Neuron (in vitro differentiated cells): ENCODE measurements around the gene UBQLN4.

Experiments used
- H2AFZ ChIP-seq: one replicate; pipeline ENCODE4 v1.6.1; 2013; ENCODE audit warnings: low read depth, mild to moderate bottlenecking, inconsistent platforms, low read length, moderate library complexity
- H3K27me3 ChIP-seq: one replicate; pipeline ENCODE4 v1.6.1; 2013; ENCODE audit warnings: low read length; ENCODE audit not compliant: insufficient read depth
- H3K36me3 ChIP-seq: one replicate; pipeline ENCODE4 v1.6.1; 2013; ENCODE audit warnings: low read length; ENCODE audit not compliant: insufficient read depth
- H3K4me1 ChIP-seq: one replicate; pipeline ENCODE4 v1.6.1; 2013; ENCODE audit warnings: low read length; ENCODE audit not compliant: insufficient read depth
- H3K4me3 ChIP-seq: 2 replicates; pipeline ENCODE4 v1.5.1; 2013; ENCODE audit warnings: mild to moderate bottlenecking, low read length, moderate library complexity
- H3K9me3 ChIP-seq: one replicate; pipeline ENCODE4 v1.6.1; 2013; ENCODE audit warnings: low read length

UBQLN4 gene

DNA sequence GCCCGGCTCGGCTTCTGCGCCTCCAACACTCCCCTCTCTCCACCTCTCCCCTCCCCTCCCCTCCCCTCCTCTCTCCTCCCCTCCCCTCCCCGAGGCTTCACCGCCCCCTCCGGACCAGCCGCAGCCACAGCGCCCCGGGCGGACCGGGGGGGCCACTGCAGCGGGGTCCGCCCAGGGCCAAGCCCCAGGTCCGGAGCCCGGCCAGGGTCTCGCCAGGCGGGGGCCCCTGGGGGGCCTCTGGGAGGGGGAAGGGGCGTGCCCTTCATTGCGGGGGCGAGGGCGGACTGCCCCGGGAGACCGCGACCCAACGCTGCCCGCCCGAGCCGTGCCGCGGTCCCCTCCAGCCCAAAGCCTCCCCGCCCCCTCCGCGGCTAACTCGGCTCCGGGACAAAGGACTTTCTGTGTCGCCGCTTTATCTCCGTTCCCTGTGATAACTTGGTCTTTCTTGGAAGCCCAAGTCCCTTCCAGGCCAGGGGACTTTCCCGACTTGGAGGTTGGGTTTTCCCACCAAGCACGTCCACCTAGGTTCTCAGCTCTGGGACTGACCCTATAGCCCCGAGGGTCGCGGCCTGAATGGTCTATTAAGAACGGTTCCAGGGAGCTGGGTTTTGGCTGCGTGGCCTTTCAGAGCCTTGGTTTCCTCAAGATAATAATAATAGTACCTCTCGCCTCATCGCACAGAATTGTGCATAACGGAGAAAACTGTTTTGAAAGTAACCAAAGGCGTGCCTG, at the start of gene UBQLN4:
TSS of gene UBQLN4 (minus strand) at position 31 of the 732 bp plus-strand sequence. CDS start 97 bp downstream, outside the sequence.
- H3K36me3 ChIP-seq: peaks cover 28% of the 10 kb centered on the region
- no peaks in the 10 kb centered on the region for H3K27me3 ChIP-seq
- H3K4me3 ChIP-seq: peak within 1 kb of the TSS; percentile 78
- H2AFZ ChIP-seq: peak within 1 kb of the TSS; percentile 78
- H3K4me1 ChIP-seq: peaks cover 10% of the 10 kb centered on the region
- no peaks in the 10 kb centered on the region for H3K9me3 ChIP-seq

DNA sequence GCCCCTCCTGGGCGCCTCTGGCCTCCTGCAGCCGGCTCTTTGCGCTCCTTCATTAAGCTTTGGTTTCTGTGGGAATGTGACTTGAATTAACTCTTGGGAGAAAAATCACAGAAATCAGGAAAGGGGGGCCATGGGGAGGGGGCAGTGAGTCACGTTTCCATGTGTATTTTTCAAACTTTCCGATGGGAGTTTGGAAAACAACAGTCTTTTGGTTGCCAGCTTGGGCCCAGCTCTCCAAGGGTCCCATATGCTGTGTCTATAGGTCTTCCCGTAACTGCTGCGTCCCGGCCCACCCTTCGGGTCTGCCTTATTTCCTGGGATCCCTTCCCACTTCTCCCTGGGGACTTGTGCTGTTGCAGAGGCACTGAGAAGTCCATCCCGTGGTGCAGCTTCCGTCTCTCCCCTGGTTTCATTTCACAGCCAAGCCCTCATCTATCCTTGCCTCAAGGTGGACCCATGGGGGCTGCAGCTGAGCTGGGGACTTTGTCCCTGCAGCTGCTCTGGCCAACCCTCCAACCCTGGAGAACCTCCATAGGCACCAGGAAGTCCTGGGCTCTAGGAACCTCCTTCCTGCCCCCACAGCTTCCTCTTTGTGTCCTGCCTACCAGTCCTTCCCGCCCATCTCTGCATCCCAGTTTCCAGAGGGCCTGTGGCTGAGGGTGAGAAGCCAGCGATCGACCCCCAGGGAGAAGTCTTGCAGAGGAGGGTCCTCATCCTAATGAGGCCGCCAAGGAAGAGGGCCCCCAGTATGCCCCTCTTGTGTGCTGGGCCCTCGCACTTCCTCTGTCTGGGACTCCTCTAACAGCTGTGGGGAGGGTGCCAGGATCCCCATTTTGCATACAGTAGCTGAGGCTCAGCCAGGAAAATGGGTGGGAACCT, 49.3 kb upstream of the UBQLN4 start:
- no peak overlapping the region for H2AFZ ChIP-seq
- no peak overlapping the region for H3K4me3 ChIP-seq
- peaks cover 24% of the 10 kb centered on the region for H3K36me3 ChIP-seq
- H3K4me1 ChIP-seq: peaks cover 43% of the 10 kb centered on the region
- no peaks in the 10 kb centered on the region for H3K27me3 ChIP-seq
- H3K9me3 ChIP-seq: no peaks in the 10 kb centered on the region

DNA sequence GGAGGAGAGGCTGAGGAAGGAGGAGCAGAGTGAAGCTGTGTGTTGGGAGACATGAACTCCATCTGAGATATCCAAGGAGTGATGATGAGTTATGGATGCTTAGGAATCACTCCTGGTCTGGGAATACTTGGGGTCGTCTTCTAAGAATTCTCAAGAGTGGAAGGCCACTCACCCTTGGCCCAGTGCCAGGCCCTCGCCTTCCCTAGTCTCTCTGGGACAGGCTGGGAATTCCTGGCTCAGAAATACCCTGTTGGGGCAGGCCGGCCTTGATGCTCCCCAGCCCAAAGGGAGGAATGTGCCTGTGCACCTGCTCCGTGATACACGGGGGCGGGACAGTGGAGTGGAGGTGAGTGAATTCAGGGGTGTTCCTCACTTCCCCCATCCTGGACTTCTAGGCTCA, 48.3 kb upstream of the UBQLN4 start:
- peaks cover 34% of the 10 kb centered on the region for H3K36me3 ChIP-seq
- H2AFZ ChIP-seq: no peak overlapping the region
- H3K27me3 ChIP-seq: no peaks in the 10 kb centered on the region
- H3K4me1 ChIP-seq: peaks cover 42% of the 10 kb centered on the region
- no peak overlapping the region for H3K4me3 ChIP-seq
- no peaks in the 10 kb centered on the region for H3K9me3 ChIP-seq

DNA sequence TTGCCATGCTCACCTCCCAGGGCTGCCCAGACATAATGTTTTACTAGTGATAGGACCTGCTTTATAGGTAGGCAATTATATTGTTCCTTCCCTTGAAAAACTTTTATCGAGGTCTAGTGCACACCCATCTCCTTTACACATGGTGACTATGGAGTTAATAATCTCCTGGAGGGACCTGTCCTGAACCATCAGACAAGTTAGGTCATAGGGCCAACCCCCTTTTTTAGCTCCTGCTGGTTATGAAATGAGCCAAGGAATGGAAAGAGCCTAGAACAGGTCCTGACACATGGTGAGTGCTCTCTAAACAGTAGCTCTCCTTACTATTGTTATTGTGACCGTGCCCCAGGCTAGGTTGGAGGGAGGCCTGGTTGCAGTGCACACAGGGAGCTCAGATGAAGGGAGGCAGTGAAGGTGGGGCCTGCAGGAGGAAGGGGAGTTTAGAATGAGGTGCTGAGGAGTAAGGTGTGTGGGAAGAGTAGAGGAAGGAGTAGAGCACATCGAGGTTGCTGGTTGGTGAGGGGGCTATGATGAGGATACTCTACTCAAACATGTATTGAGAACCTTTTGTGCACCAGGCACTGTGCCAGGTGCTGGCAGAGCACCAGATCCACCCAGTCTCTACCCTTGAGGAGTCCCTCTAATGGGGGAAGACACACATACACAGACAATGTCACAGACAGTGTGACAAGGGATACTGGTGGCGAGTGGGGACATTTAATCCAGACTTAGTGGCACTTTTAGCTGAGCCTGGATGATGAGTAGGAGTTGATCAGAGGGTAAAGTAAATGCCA, 46.8 kb upstream of the UBQLN4 start:
- H3K9me3 ChIP-seq: no peaks in the 10 kb centered on the region
- H3K27me3 ChIP-seq: no peaks in the 10 kb centered on the region
- H3K36me3 ChIP-seq: peaks cover 44% of the 10 kb centered on the region
- H3K4me3 ChIP-seq: no peak overlapping the region
- peaks cover 45% of the 10 kb centered on the region for H3K4me1 ChIP-seq
- H2AFZ ChIP-seq: no peak overlapping the region

DNA sequence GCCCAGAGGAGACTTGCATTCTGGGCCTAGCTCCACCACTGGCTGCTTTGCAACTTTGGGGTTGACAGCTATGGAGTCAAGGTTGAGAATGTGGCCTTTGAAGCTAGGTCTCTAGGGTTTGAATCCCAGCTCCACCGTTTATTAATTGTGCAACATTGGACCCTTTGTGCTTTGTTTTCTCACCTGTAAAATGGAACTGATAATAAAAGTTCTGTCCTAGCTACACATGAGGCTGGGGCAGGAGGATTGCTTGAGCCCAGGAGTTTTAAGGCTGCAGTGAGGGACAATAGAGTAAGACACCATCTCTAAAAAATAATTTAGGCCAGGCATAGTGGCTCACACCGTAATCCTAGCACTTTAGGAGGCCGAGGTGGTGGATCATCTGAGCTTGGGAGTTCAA, 45.7 kb upstream of the UBQLN4 start:
- H3K4me3 ChIP-seq: no peak overlapping the region
- H3K27me3 ChIP-seq: no peaks in the 10 kb centered on the region
- peaks cover 34% of the 10 kb centered on the region for H3K4me1 ChIP-seq
- H2AFZ ChIP-seq: no peak overlapping the region
- H3K9me3 ChIP-seq: no peaks in the 10 kb centered on the region
- H3K36me3 ChIP-seq: peaks cover 48% of the 10 kb centered on the region

DNA sequence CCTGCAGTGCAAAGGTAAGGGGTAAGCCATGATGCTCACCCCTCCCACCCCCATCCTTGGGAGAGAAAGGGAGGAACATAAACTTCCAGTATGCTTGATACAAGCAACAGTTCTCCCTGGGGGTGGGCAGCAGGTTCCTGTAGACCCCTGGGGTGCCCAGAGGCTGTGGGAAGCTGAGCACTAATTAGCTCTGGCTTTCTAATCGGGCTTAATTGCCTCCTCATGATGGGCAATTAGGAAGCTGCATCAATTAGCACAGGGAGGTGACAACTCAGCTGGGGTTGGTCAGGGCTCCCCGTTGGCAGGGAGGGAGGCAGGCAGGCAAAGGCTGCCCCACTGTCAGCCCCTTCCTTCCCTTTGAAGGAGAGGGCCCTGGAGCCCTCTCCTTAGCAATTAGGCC, 45.2 kb upstream of the UBQLN4 start:
- H3K4me1 ChIP-seq: peaks cover 29% of the 10 kb centered on the region
- H2AFZ ChIP-seq: no peak overlapping the region
- no peak overlapping the region for H3K4me3 ChIP-seq
- no peaks in the 10 kb centered on the region for H3K9me3 ChIP-seq
- peaks cover 52% of the 10 kb centered on the region for H3K36me3 ChIP-seq
- no peaks in the 10 kb centered on the region for H3K27me3 ChIP-seq

DNA sequence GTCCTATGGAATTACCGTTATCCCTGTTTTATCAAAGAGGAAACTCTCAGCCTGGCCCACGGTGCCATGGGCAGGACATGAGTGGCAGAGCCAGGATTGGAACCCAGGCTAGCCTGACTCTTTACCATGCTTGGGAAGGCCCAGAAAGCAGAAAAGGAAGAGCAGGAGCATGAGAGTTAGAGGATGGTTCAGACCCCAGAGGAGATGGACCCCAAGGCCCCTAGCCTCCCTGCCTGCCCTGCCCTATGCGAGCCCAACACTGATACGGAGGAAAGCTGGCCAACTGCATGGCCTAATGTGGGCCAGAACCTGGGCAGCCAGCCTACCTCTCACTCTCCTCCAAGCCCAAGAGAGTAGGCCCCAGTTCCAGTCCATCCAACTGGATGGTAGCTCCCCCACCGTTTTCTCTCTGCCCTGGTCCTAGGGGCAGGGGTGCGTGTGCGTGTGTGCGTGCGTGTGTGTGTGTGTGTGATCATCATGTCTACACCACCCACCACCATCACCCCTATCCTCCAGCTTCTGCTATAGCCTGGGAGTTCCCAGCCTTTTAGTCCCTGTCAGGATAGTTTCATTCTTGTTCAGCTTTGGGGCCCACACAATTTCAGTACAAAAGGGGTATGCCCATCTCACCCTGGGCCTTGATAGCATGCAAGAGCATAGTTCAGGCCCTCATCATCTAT, 44.0 kb upstream of the UBQLN4 start:
- peaks cover 59% of the 10 kb centered on the region for H3K36me3 ChIP-seq
- peaks cover 18% of the 10 kb centered on the region for H3K4me1 ChIP-seq
- H3K4me3 ChIP-seq: no peak overlapping the region
- H3K27me3 ChIP-seq: no peaks in the 10 kb centered on the region
- no peak overlapping the region for H2AFZ ChIP-seq
- no peaks in the 10 kb centered on the region for H3K9me3 ChIP-seq

DNA sequence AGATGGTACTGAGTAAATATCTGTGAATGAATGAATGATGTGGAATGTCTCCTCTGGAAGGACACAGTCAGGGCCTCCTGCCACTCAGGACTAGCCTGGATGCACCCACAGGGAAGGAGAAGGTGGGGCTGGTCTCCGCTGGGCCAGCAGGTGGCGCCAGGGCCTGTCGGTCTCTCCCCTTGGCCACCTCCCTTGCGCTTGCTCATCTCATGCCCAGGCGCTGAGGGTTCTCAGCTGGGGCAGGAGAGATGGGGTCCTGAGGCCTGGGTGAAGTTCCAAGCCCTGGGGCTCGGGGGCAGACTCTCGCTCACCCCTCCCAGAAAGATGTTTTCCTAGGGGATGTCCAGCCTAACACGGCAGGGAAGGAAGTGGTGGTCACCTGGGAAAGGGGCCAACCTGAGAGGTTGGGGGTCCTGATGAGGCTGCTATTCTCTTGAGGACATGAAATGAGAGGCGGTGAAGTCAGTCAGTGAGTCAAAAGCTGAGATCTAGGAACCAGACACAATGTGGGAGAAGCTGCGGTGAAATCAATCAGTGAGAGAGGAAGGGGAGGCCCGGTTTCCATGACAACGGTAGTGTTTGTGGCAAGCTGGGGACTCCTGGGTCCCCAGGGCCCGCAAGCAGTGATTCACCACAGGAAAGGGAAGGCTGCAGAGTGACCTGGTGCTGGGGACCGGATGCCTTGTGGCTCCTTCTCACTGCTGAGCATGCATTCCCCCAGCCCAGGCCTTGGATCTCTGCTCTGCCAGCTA, 43.2 kb upstream of the UBQLN4 start:
- Histone ChIP-seq H3K4me1 (peaks cover 15% of the 10 kb centered on the region), H3K9me3 (no peaks in the 10 kb centered on the region), H3K27me3 (no peaks in the 10 kb centered on the region), H2AFZ (no peak overlapping the region), H3K36me3 (peaks cover 63% of the 10 kb centered on the region), H3K4me3 (no peak overlapping the region)

DNA sequence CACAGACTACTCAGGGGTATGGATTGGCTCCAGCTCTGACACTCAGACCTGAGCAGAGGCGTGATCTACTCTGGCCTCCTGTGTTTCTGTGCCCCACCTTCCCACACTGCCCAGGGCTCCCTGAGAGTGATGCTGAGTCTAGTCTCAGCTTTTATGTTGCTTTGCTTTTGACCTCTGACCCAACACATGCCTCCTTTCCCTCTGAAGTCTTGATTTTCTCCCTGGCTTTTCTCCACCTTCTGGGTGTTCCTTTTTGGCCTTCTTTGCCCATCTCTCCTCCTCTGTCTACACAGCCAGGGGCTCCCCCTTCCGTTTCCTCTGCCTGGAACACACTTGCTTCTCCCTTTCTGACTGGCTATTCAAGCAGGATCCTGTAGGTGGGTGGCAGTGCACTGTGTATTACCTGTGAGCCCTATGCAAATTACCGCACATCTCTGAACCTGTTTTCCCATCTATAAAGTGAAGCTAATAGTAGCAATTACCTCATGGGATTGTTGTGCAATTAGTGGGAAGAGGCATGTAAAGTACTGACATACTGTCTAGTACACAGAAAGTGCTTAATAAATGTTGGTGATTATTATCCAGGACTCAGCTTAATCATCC, 42.4 kb upstream of the UBQLN4 start:
- Histone ChIP-seq H3K9me3 (no peaks in the 10 kb centered on the region), H2AFZ (no peak overlapping the region), H3K4me3 (no peak overlapping the region), H3K4me1 (peaks cover 15% of the 10 kb centered on the region), H3K27me3 (no peaks in the 10 kb centered on the region), H3K36me3 (peaks cover 67% of the 10 kb centered on the region)

DNA sequence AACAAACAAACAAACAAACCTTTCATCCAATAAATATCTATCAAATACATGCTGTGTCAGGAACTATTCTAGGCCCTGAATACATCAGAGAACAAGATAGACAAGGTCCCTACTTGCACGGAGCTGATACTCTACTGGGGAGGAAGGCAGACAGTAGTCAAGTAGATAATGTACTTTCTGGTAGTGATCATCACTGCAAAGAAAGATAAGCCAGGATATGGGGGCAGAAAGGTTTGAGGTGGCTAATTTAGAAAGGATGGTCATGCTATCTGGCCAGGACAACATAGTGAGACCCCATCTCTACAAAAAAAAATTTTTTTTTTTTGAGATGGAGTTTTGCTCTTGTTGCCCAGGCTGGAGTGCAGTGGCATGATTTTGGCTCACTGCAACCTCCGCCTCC, 38.0 kb upstream of the UBQLN4 start:
- no peak overlapping the region for H2AFZ ChIP-seq
- no peaks in the 10 kb centered on the region for H3K9me3 ChIP-seq
- peaks cover 23% of the 10 kb centered on the region for H3K4me1 ChIP-seq
- H3K36me3 ChIP-seq: peaks cover 41% of the 10 kb centered on the region
- H3K4me3 ChIP-seq: no peak overlapping the region
- no peaks in the 10 kb centered on the region for H3K27me3 ChIP-seq

DNA sequence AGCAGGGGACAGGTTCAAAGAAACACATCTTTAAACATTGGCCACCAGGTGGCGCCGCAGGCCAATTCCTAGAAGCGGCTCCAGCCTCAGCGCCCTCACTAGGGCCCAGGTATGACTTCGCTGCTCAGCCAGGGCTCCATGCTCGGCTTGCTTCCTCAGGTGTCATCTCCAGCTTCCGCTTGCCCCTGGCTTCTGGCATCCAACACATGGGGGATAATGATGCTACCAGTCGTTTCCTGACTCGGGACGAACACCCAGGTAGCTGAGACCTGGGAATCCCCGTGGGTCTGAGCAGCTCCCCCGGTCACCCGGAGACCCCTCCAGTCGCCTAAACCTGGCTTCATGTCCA, 37.2 kb upstream of the UBQLN4 start:
- Histone ChIP-seq H3K36me3 (peaks cover 37% of the 10 kb centered on the region), H3K4me3 (no peak overlapping the region), H3K9me3 (no peaks in the 10 kb centered on the region), H3K27me3 (no peaks in the 10 kb centered on the region), H3K4me1 (peaks cover 22% of the 10 kb centered on the region), H2AFZ (no peak overlapping the region)
